H1 (cell line): ENCODE data around the gene KIAA0930. TPM values are rescaled to one million over a fixed set of nuclear protein-coding genes. Genes with fewer than 3 reads are reported as not detected.

Experiments
- BCL11A ChIP-seq, 2 experiments: IDR thresholded peaks; one replicate each; pipeline ENCODE4 v1.6.1; 2011; ENCODE audit warnings: low read depth in 2 of 2, low read length in 2 of 2, mild to moderate bottlenecking in 2 of 2
- JUN ChIP-seq: IDR thresholded peaks from 2 replicates; pipeline ENCODE4 v1.6.1; 2011; ENCODE audit warnings: low read depth, mild to moderate bottlenecking, improper control_type of control experiment, low read length
- POLR2AphosphoS5 ChIP-seq: IDR thresholded peaks from 2 replicates; pipeline ENCODE4 v1.6.1; 2011; ENCODE audit warnings: low read depth, low read length
- SP1 ChIP-seq: IDR thresholded peaks from 2 replicates; pipeline ENCODE4 v1.6.1; 2011; ENCODE audit warnings: low read depth, low read length
- SP4 ChIP-seq: IDR thresholded peaks from 2 replicates; pipeline ENCODE4 v1.6.1; 2012; ENCODE audit warnings: low read length, inconsistent platforms
- TAF1 ChIP-seq: IDR thresholded peaks from 2 replicates; pipeline ENCODE4 v1.6.1; 2011; ENCODE audit warnings: mild to moderate bottlenecking, low read depth, low read length
- ZNF274 ChIP-seq: IDR thresholded peaks from 2 replicates; pipeline ENCODE4 v1.7.0; 2012; ENCODE audit warnings: low read length, borderline replicate concordance; ENCODE audit errors: extremely low read depth
- polyA plus RNA-seq, 7 experiments: library from polyadenylated mRNA; depleted of rRNA in 3 of 7; stranded (reverse) in 5 of 7; unstranded in 2 of 7; fragments of >200 nt in 5 of 7; fragments of 200-250 nt in 2 of 7; gene quantifications; 1 replicate in 5 of 7; 2 replicates in 1 of 7; 4 replicates in 1 of 7; pipeline versions ENCODE4 v1.2.1 to v1.2.3, GENCODE V29; 2011 to 2013; ENCODE audit warnings: missing spikeins in 2 of 7, mixed read lengths in 2 of 7
- total RNA-seq: library from RNA; stranded (reverse); fragmentation: NEBNext Ultra II Directional; extraction: Animal tissue kit (Norgen Biotek cat#: 25700); gene quantifications from 2 replicates; pipeline ENCODE4 v1.2.1, GENCODE V29; 2021
- TF ChIP-seq, protein P1 (sequence below): fragments of 300-600 bp; sonication (generic); IDR thresholded peaks from 2 replicates; pipeline ENCODE4 v1.7.1; 2012; ENCODE audit warnings: low read length, moderate library complexity, mild to moderate bottlenecking, inconsistent platforms; ENCODE audit not compliant: insufficient replicate concordance

Gene KIAA0930
- total and polyA plus RNA-seq, 2 of the 8 experiments (the other 6 are each of a cell fraction or from before 2014, with no cell fraction given): 61.9 to 66.1 TPM

DNA sequence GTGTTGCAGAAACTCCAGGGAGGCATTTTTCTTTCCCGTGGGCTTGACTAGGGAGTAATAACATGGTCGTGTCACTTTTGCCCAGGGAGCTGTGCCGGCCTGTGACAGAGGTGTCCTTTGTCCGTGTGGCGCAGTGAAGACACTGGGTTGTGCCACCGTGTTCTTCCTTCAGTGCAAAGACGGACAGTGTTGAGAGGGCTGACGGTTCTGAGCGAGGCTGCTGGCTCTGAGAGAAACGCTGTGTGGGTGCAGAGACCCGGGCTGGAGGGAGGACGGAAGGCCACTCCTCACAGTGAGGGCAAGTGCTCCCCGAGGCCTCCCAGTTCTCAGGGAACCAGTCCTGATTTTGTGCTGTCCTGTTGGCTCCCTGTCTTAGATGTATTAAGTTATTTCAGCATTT is 56.7 kb downstream of the KIAA0930 start (continued):
- TF ChIP-seq, protein P1, sequence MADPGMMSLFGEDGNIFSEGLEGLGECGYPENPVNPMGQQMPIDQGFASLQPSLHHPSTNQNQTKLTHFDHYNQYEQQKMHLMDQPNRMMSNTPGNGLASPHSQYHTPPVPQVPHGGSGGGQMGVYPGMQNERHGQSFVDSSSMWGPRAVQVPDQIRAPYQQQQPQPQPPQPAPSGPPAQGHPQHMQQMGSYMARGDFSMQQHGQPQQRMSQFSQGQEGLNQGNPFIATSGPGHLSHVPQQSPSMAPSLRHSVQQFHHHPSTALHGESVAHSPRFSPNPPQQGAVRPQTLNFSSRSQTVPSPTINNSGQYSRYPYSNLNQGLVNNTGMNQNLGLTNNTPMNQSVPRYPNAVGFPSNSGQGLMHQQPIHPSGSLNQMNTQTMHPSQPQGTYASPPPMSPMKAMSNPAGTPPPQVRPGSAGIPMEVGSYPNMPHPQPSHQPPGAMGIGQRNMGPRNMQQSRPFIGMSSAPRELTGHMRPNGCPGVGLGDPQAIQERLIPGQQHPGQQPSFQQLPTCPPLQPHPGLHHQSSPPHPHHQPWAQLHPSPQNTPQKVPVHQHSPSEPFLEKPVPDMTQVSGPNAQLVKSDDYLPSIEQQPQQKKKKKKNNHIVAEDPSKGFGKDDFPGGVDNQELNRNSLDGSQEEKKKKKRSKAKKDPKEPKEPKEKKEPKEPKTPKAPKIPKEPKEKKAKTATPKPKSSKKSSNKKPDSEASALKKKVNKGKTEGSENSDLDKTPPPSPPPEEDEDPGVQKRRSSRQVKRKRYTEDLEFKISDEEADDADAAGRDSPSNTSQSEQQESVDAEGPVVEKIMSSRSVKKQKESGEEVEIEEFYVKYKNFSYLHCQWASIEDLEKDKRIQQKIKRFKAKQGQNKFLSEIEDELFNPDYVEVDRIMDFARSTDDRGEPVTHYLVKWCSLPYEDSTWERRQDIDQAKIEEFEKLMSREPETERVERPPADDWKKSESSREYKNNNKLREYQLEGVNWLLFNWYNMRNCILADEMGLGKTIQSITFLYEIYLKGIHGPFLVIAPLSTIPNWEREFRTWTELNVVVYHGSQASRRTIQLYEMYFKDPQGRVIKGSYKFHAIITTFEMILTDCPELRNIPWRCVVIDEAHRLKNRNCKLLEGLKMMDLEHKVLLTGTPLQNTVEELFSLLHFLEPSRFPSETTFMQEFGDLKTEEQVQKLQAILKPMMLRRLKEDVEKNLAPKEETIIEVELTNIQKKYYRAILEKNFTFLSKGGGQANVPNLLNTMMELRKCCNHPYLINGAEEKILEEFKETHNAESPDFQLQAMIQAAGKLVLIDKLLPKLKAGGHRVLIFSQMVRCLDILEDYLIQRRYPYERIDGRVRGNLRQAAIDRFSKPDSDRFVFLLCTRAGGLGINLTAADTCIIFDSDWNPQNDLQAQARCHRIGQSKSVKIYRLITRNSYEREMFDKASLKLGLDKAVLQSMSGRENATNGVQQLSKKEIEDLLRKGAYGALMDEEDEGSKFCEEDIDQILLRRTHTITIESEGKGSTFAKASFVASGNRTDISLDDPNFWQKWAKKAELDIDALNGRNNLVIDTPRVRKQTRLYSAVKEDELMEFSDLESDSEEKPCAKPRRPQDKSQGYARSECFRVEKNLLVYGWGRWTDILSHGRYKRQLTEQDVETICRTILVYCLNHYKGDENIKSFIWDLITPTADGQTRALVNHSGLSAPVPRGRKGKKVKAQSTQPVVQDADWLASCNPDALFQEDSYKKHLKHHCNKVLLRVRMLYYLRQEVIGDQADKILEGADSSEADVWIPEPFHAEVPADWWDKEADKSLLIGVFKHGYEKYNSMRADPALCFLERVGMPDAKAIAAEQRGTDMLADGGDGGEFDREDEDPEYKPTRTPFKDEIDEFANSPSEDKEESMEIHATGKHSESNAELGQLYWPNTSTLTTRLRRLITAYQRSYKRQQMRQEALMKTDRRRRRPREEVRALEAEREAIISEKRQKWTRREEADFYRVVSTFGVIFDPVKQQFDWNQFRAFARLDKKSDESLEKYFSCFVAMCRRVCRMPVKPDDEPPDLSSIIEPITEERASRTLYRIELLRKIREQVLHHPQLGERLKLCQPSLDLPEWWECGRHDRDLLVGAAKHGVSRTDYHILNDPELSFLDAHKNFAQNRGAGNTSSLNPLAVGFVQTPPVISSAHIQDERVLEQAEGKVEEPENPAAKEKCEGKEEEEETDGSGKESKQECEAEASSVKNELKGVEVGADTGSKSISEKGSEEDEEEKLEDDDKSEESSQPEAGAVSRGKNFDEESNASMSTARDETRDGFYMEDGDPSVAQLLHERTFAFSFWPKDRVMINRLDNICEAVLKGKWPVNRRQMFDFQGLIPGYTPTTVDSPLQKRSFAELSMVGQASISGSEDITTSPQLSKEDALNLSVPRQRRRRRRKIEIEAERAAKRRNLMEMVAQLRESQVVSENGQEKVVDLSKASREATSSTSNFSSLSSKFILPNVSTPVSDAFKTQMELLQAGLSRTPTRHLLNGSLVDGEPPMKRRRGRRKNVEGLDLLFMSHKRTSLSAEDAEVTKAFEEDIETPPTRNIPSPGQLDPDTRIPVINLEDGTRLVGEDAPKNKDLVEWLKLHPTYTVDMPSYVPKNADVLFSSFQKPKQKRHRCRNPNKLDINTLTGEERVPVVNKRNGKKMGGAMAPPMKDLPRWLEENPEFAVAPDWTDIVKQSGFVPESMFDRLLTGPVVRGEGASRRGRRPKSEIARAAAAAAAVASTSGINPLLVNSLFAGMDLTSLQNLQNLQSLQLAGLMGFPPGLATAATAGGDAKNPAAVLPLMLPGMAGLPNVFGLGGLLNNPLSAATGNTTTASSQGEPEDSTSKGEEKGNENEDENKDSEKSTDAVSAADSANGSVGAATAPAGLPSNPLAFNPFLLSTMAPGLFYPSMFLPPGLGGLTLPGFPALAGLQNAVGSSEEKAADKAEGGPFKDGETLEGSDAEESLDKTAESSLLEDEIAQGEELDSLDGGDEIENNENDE: no peak
- TF ChIP-seq ZNF274 (no peak), POLR2AphosphoS5 (no peak), SP4 (no peak), JUN (no peak), SP1 (no peak), BCL11A (IDR thresholded peaks at IDR 0.05; ENCODE audit: low read depth in 2 of 2, low read length in 2 of 2) (no peak), TAF1 (no peak)
